Right lobe of liver (tissue), 6 donors: ENCODE measurements around the gene APLF. TPM values are rescaled to one million over a fixed set of nuclear protein-coding genes. Genes with fewer than 3 reads are reported as not detected.

Experiments
- ATAC-seq, 4 donors: fragments of 200-7000 bp; cut with Tn5 transposase; one replicate each; pipeline ENCODE4 v1.9.1; 2020; ENCODE audit warnings: mild to moderate bottlenecking in 4 of 4, moderate library complexity in 4 of 4
- DNase-seq, 3 donors: peaks; one replicate each; pipeline ENCODE4 v3.0.0-alpha.2; 2020
- H3K27ac ChIP-seq, 3 donors: fragments of 200-600 bp; one replicate each; pipeline ENCODE4 v1.8.0; 2022
- H3K27me3 ChIP-seq, 2 donors: fragments of 200-600 bp; one replicate each; pipeline ENCODE4 v1.8.0; 2022
- H3K36me3 ChIP-seq, 4 donors: fragments of 200-600 bp; sonication (generic) in 1 of 4; one replicate each; pipeline versions ENCODE4 v1.5.1 to v1.8.0; 2017 to 2022; ENCODE audit warnings: control low read depth in 1 of 4
- H3K4me1 ChIP-seq, 4 donors: fragments of 200-600 bp; sonication (generic) in 1 of 4; one replicate each; pipeline versions ENCODE4 v1.5.1 to v1.8.0; 2017 to 2022; ENCODE audit warnings: control low read depth in 1 of 4
- H3K4me3 ChIP-seq, 3 donors: fragments of 200-600 bp; one replicate each; pipeline ENCODE4 v1.8.0; 2022
- H3K9me3 ChIP-seq, 4 donors: fragments of 200-600 bp; sonication (generic) in 1 of 4; one replicate each; pipeline versions ENCODE4 v1.5.1 to v1.8.0; 2017 to 2022; ENCODE audit warnings: control low read depth in 1 of 4
- POLR2A ChIP-seq: fragments of 450-650 bp; IDR thresholded peaks from one replicate; pipeline ENCODE4 v1.6.1; 2017; ENCODE audit warnings: antibody characterized with exemption, mild to moderate bottlenecking
- WGBS: methylation state at CpG from one replicate; pipeline ENCODE4 v1.1.6; 2018; ENCODE audit warnings: low coverage, low lambda C conversion rate; ENCODE audit not compliant: insufficient coverage; ENCODE audit errors: missing lambda C conversion rate; 5-methylcytosine and 5-hydroxymethylcytosine counted together
- intact Hi-C, 2 donors: fragments of 100-400 bp; cut with DNase I; formaldehyde crosslinking; loops; one replicate each; pipeline versions ENCODE4 v1.11.2 to v1.14.1; 2022
- total RNA-seq, 6 experiments: library from RNA; depleted of rRNA in 2 of 6; stranded (reverse); fragments of >200 nt in 2 of 6; fragmentation: NEBNext Ultra II Directional in 3 of 6; extraction: Animal tissue kit (Norgen Biotek cat#: 25700) in 3 of 6; gene quantifications; one replicate each; pipeline versions ENCODE4 v1.1.0 to v1.2.4, GENCODE V29; 2016 to 2023
- TF ChIP-seq, protein P1 (sequence below), 4 donors: fragments of 200-600 bp in 3 of 4; fragments of 450-650 bp in 1 of 4; IDR thresholded peaks; one replicate each; pipeline versions ENCODE4 v1.5.1 to v1.8.0; 2016 to 2022; ENCODE audit warnings: antibody characterized with exemption in 4 of 4, mild to moderate bottlenecking in 2 of 4
- donor health status: DM: no; HTN: yes; CAD: no.
- donor health status: DM: no; HTN: no; CAD: no.
- donor health status: DM: no; HTN: no; CAD: no.
- donor health status: DM: no; HTN: yes; CAD: no.
- donor health status: DM: no; HTN: yes; CAD: no.

APLF gene
- total RNA-seq, 6 experiments from 2014 or later, result 1.3 to 2.3 (median 1.9) TPM

DNA sequence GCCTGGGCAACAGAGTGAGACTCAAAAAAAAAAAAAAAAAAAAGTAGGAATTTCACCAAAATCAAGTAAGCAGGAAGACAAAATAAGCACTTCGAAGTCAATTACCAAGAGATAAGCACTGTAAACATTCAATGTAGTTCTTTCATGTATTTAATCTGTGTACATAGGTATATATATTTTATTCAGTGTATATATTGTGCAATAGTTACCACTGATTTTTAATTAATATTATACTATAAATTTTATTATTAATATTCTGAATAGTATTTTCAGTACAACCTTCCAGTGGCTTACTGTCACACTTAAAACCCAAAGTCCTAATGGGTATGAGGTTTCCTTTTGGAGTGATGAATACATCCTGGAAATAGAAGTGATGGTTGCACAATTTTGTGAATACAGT lies 9.1 kb downstream of the APLF start:
- H3K9me3 ChIP-seq, result no peaks in the 10 kb centered on the region
- no peak for TF ChIP-seq POLR2A
- TF ChIP-seq, protein P1, sequence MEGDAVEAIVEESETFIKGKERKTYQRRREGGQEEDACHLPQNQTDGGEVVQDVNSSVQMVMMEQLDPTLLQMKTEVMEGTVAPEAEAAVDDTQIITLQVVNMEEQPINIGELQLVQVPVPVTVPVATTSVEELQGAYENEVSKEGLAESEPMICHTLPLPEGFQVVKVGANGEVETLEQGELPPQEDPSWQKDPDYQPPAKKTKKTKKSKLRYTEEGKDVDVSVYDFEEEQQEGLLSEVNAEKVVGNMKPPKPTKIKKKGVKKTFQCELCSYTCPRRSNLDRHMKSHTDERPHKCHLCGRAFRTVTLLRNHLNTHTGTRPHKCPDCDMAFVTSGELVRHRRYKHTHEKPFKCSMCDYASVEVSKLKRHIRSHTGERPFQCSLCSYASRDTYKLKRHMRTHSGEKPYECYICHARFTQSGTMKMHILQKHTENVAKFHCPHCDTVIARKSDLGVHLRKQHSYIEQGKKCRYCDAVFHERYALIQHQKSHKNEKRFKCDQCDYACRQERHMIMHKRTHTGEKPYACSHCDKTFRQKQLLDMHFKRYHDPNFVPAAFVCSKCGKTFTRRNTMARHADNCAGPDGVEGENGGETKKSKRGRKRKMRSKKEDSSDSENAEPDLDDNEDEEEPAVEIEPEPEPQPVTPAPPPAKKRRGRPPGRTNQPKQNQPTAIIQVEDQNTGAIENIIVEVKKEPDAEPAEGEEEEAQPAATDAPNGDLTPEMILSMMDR (IDR thresholded peaks at IDR 0.05), result no peak
- ATAC-seq, result no peak
- WGBS, result 100% methylated on average over 1 of the region's 1 CpG
- no peaks in the 10 kb centered on the region for H3K4me1 ChIP-seq
- DNase-seq, result no peak
- H3K27ac ChIP-seq, result no peak overlapping the region
- no peaks in the 10 kb centered on the region for H3K36me3 ChIP-seq
- no peak overlapping the region for H3K4me3 ChIP-seq
- H3K27me3 ChIP-seq, result no peaks in the 10 kb centered on the region
- intact Hi-C loops, result no loop called here

DNA sequence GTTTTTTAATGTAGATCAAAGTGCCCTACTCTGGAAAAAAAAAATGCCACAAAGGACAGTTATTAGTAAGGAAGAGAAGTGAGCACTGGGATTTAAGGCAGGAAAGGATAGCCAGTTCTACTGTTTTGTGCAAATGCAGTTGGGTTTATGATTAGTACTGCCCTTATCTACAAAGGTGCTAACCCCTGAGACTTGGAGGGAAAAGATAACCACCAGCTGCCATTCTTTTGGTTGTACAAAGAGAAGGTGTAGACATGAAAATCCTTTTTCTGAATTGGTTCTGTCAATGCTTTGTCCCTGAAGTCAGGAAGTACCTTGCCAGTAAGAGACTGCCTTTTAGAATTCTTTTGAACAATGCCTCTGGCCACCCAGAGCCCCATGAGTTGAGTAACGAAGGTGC lies 11.3 kb downstream of the APLF start:
- TF ChIP-seq, protein P1 (IDR thresholded peaks at IDR 0.05), result no peak
- TF ChIP-seq POLR2A, result no peak
- intact Hi-C loops, result no loop called here
- ATAC-seq, result no peak

DNA sequence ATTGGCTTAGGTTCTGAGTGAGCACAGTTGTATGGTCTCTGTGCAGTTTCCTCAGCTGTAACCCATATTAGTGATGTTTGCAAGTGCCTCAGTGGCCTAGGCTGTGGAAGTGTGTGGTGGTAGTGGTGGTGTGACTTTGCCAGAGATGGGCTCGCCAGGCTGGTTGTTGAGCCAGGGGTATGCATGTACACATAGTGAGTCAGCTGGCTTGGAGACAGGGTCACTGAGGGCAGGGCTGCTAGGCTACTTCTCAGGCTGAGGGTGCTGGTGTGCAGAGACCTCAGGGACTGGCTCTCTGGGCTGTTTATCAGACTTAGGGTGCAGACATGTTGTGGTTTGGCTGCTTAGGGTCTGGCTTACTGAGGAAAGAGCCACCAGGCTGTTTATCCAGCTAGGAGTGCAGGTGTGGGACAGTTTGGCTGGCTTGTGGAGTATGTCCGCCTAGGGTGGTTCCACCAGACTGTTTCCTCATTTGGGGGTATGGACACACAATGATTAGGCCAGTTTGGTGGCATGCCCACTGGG lies 15.0 kb downstream of the APLF start:
- Histone ChIP-seq H3K4me3 (no peak overlapping the region), H3K36me3 (no peaks in the 10 kb centered on the region), H3K4me1 (no peaks in the 10 kb centered on the region), H3K27ac (no peak overlapping the region), H3K27me3 (no peaks in the 10 kb centered on the region), H3K9me3 (no peaks in the 10 kb centered on the region)
- ATAC-seq (peak in 1 of 4 donors; percentile 22), DNase-seq (no peak)
- intact Hi-C loops, result loop anchor here in 1 of 2 donors (10.0 kb wide), 2 partner anchors 162 to 432 kb away; partner anchors contain the start of gene PROKR1
- WGBS, result no CpG with 5 or more reads among the region's 2 CpGs
- TF ChIP-seq, protein P1 (IDR thresholded peaks at IDR 0.05), result no peak
- TF ChIP-seq POLR2A, result no peak

More for the DNA sequence above, 11.3 kb downstream of the APLF start:
- no peak for DNase-seq
- no peak overlapping the region for H3K27ac ChIP-seq
- H3K9me3 ChIP-seq, result no peaks in the 10 kb centered on the region
- WGBS, result 90% methylated on average over 1 of the region's 1 CpG
- no peaks in the 10 kb centered on the region for H3K36me3 ChIP-seq
- H3K27me3 ChIP-seq, result no peaks in the 10 kb centered on the region
- no peaks in the 10 kb centered on the region for H3K4me1 ChIP-seq
- no peak overlapping the region for H3K4me3 ChIP-seq

DNA sequence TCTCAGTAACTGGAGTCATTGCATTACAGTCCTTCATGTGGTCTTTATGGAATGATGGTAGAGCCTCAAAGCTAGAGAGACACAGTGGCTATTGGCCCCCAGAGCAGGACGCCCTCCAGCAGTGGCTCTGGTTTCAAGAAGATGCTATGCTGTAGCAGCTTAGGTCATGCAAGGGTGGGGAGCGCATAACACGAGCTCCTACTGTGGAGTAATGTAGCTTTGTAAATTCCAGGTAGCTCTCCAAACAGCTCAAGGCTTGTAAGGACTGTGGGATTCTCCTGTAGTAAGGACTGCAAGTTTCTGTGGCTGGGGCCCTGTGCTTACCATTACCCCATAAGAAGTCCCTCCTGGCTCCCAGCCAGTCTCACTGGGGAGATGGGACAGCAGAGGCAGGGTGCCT lies 15.6 kb downstream of the APLF start:
- no peaks in the 10 kb centered on the region for H3K27me3 ChIP-seq
- H3K4me1 ChIP-seq, result peaks cover 0 to 2% (median under 1%) of the 10 kb centered on the region in 4 donors
- no peaks in the 10 kb centered on the region for H3K36me3 ChIP-seq
- H3K9me3 ChIP-seq, result no peaks in the 10 kb centered on the region
- no peak for ATAC-seq
- DNase-seq, result no peak
- WGBS, result 100% methylated on average over 2 of the region's 3 CpGs
- no peak overlapping the region for H3K27ac ChIP-seq
- no peak overlapping the region for H3K4me3 ChIP-seq
- intact Hi-C loops, result loop anchor here in 1 of 2 donors (10.0 kb wide), 2 partner anchors 162 to 432 kb away; partner anchors contain the start of gene PROKR1
- TF ChIP-seq, protein P1 (IDR thresholded peaks at IDR 0.05), result no peak
- no peak for TF ChIP-seq POLR2A
